GM12892 (cell line): ENCODE measurements around the gene HMCN1.

Experiments
- POLR2AphosphoS5 ChIP-seq: IDR thresholded peaks from 2 replicates; pipeline ENCODE4 v1.6.1; 2011; ENCODE audit warnings: low read depth, low read length, control low read depth
- TAF1 ChIP-seq: IDR thresholded peaks from 2 replicates; pipeline ENCODE4 v1.6.1; 2011; ENCODE audit warnings: low read depth, mild to moderate bottlenecking, control low read depth, low read length, borderline replicate concordance

- TF ChIP-seq TAF1 = no peak
- no peak for TF ChIP-seq POLR2AphosphoS5
Measured at GRCh38 chr1:185792040-185792439, 57.8 kb downstream of the HMCN1 start.
